PC-3 (cell line): ENCODE data around the gene FOXE1.

Experiments used
- EZH2 ChIP-seq: fragments of 300-600 bp; sonication (generic); IDR thresholded peaks from one replicate; pipeline ENCODE4 v1.6.1; 2017; ENCODE audit warnings: antibody characterized with exemption, mild to moderate bottlenecking, low read length; ENCODE audit not compliant: unreplicated experiment
- TF ChIP-seq, protein P1 (sequence below): fragments of 300-600 bp; sonication (generic); conservative IDR thresholded peaks from 2 replicates; pipeline ENCODE4 v1.5.1; 2017; ENCODE audit warnings: antibody characterized with exemption, low read depth, mild to moderate bottlenecking, low read length

DNA sequence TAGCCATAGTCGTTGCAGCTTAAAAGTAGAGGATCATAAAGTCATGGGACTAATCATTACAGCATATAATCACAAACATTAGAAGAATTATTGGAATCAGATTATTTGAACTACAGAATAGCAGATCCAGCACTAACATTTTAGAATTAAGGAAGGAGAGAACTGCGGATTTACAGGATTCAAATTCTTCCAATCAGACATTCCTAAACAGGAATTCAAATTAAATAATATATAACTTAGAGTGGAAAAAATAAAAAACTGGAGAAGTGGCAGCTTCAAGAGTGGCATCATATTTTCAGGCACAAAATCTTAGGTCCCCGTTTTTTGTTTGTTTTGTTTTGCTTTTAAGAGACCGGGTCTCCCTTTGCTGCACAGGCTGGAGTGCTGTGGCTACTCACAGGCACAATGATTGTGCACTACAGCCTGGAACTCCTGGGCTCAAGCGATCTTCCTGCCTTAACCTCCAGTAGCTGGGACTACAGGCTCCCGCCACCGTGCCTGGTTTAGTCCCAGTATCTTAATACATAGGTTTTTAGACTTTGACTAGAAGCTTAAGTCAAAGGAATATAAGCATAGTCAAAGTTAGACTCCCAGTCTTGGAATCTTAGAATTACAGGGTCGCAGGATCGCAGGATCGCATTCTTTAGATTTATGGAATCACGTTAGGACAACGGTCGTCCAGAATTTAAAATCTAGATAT, 2.1 kb upstream of the FOXE1 start:
- TF ChIP-seq, protein P1, sequence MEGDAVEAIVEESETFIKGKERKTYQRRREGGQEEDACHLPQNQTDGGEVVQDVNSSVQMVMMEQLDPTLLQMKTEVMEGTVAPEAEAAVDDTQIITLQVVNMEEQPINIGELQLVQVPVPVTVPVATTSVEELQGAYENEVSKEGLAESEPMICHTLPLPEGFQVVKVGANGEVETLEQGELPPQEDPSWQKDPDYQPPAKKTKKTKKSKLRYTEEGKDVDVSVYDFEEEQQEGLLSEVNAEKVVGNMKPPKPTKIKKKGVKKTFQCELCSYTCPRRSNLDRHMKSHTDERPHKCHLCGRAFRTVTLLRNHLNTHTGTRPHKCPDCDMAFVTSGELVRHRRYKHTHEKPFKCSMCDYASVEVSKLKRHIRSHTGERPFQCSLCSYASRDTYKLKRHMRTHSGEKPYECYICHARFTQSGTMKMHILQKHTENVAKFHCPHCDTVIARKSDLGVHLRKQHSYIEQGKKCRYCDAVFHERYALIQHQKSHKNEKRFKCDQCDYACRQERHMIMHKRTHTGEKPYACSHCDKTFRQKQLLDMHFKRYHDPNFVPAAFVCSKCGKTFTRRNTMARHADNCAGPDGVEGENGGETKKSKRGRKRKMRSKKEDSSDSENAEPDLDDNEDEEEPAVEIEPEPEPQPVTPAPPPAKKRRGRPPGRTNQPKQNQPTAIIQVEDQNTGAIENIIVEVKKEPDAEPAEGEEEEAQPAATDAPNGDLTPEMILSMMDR, result no peak
- no peak for TF ChIP-seq EZH2
